NK-92 (cell line): ENCODE data around the gene MAT1A.
"Not testable (repeated sequence)": the region's sequence is repeated elsewhere in the genome, so short reads cannot be mapped to it uniquely, and the experiment has no call there.

Experiments
- DNase-seq: peaks from one replicate; lab custom pipeline; 2025; ENCODE audit not compliant: unreplicated experiment; lab: John Stamatoyannopoulos, UW

Gene MAT1A

DNA sequence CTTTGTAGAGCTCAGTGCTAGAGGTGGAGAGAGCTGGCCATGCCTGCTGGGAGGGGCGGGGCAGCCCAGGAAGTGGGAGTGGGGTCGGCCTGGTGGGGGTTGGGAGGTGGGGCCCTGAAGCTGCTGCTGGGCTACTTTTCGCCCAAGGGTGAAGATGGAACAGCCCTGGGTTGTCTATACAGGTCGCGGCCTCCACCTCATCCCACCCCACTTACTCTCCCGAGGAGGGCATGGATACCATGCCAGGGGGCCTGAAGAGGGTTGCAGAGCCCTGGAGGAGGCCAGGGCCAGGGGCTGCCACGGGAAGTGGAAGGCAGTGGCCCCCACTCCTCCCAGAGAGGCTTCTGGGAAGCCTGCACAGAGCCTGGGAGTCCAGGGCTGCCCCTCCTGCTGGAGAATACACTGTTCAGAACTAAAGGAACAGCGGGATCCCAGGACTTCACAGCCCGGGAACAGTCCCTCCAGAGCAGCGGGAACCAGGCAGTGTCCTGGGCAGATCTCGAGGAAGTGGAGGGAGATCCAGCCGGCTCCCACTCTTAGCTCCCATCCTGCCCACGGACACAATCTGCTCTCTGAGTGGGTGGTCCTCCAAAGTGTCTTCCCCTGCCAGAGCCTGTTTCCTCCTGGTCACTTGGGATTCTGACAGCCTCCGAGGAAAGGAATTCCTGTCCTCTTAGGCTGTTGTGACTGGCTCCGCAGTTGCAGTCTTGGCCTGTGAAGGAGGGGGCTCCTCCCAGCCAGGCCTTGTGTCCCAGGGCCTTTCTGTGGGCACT is 23.5 kb downstream of the MAT1A start:
- no peak for DNase-seq

DNA sequence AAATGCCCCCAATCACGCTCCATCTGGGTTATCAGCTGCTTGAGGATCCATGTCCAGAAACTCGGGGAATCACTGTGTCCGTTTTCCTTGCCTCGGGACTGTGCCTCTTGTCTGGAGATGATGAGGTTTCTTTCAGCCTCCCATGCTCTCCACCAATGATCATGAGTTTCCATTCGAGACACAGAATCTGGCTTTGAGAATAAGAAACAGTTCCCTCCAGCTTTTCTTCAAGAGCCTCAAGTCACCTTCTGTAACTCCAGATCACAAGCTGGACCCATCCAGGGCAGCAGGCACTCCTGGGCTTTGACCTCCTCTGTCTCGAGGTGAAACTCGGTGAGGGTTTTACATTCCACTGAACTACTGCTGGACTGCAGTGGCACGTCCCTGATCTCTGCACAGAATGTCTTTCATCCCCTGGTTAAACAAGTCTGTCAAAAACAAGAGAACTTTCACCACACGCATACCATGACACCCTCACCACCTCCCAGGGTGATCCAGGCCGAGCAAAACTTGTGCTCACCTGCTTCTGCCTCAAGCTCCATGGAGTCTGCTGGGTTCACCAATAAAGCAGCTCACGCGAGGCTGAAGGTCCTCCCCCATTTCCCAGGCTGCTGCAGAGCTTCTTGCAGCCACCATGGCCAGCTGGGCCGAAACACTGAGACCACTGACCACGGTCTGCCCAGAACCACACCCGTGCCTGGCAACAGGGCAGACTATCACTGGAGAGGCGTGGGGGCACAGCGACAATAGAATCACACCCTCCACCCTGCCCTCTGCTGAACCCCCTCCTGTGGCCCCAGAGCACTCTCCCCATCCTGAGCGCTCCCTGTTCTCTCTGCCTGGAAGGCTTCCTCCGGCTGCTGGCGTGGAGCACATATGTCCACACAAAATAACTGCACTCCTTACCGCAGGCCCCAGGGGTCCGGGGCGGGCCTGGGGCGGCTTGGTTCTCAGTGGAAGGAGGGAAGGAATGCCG is 25.1 kb downstream of the MAT1A start:
- DNase-seq, result no peak

DNA sequence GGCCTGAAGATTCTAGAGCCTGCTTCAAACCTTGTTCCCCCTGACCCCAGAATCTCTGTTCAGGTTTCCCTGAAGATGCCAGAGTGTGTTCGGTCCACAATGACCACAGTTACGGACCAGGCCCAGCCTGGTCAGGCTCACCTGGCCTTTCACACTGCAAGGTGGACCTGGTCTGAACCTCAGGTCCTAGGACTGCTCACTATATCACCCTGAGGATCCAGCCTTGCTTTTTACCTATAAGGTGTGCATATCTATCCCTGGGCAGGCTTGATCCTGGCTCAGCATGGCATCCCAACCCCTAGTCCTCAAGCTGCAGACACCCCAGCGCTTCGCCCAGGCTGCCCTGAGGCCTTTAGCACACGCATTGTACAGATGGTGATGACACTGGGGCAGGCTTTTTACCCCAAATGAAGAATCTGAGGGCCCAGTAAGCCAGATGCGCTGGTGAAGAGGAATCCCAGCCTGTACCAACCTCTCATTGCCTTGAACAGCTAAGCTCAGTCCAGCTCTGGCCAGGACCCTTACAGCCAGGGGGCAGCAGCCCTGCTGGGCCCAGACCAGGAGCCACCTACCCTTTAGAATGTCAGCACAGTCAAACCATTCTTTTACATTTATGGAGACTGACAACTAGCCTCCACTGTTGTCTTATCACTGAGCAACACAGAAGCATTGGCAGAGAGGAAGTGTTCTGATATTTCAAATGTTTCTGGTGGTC is 28.0 kb downstream of the MAT1A start:
- no peak for DNase-seq

DNA sequence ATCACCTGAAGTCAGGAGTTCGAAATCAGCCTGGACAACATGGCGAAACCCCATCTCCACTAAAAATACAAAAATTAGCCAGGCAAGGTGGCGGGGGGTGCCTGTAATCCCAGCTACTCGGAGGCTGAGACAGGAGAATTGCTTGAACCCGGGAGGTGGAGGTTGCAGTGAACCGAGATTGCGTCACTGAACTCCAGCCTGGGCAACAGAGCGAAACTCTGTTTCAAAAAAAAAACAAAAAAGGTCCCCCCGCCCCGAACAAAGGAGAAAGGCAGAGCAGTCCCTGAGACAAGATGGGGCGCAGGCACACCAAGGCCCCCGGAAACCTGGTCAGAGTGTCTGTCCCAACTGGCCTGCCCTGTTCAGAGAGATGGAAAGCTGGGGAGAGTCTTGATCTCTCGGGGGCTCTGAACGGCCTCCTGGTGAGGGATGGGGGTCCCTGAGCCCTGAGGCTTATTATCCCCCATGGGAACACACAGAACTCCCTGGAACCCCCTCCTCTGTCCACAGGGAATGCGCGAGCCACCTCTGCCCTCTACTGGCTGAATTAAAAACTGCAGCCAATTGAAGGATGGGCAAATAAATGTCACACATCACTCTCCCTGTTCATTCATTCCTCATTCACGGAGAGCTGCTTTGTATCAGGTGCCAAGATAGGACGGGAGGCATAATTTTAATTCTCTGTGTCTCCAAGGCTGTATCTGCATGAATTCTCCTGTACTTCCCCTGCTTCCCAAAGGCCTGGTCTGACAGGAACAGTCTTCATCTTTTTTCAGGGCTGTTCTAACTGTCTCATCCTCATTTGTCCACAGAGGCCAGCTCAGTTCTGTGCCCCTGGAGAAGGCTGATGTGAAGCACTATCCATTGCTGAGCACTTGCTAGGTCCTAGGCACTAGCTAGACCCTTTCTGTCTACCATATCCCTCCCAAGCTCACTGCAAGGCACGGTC is 28.9 kb downstream of the MAT1A start:
- DNase-seq, result no peak

DNA sequence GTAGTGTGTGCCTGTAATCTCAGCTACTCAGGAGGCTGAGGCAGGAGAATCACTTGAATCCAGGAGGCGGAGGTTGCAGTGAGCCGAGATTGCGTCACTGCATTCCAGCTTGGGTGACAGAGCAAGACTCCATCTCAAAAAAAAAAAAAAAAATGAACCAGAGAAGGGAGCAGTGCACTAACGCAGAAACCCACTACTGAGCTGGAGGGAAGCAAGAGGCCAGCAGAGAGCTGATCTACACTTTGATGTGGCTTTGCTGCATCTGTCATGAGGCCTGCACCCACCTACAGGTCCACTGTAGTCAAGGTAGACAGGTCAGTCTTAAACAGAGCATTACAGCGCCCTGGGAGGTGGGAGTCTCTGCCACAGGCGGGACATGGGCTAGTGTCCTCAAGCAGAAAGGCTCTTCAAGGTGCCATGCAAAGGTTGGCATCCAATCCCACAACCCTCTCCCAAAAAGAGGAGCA is 30.0 kb downstream of the MAT1A start:
- DNase-seq, result no peak

DNA sequence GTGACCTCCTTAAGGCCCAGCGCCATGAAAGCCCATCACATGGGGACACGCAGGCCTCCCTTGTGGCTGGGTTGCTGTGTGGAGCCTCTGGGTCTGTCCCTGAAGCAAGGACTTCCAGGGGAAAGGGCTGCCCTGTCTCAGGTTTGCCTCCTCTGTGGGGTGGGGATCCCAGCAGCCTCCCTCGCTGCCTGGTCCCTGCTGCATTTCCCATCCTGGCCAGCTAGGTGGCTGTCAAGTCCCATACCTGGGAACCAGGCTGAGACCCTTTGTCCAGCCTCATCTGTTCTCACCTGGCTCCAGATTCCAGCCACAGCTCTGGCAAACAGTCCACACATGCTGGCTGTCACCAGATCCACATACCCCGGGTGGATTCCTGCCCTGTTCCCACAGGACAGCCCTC is 32.7 kb downstream of the MAT1A start:
- not testable (repeated sequence) for DNase-seq

DNA sequence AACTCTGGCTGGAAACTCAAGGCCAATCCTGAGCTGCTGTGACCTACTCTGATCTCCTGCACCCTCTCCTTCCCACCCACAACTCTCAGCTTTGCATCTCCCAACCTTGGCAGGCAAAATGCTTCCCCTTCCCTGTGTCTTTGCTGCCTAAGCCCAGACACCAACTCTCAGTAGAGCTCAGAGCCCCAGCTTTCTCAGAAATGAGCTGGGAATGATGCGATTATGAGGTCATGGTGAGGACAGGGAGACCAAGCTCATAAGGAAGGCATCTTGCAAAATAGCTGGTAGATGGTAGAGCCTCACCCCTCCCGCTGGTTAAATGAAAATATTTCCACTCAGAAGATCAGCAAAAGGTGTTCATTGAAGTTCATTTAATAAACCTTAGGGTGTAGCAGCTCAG is 34.7 kb downstream of the MAT1A start:
- not testable (repeated sequence) for DNase-seq

DNA sequence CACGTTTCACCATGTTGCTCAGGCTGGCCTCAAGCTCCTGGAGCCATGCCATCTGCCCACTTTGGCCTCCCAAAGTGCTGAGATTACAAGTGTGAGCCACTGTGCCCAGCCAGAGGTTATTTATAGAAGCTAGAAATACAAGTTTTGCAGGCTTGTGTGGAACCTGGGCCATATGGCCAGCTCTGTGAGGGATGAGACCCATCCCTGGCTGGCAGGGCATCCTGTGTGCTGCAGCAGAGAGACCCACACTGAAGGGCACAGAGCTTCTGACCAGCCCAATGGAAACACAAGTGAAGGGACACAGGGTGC is 35.5 kb downstream of the MAT1A start:
- not testable (repeated sequence) for DNase-seq

DNA sequence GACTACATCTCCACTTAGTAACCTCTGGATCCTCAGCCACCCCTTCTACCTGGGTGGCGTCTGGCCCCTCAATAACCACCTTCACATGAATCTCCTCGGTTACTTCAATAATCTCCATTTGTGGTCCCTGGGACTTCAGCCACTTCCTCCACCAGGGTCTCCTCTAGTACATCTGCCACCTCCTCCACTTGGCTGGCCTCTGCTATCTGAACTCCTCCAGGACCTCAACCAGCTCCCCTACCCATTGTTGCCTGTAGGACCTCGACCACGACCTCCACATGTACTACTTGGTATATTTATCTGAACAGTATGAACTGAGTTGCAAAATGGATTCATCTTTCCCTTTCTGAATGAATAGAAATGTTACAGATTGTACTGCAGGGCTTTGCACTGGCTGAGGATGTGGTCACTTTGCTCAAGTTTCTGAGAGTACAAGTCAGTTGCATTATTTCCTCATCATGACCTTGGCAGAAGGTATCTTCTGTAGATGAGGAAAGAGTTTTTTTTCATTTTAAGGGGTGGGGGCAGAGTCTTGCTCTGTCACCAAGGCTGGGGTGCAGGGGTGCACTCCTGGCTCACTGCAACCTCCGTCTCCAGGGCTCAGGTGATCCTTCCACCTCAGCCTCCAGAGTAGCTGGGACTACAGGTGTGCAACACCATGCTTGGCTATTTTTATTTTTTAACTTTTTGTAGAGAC is 36.0 kb downstream of the MAT1A start:
- no peak for DNase-seq

DNA sequence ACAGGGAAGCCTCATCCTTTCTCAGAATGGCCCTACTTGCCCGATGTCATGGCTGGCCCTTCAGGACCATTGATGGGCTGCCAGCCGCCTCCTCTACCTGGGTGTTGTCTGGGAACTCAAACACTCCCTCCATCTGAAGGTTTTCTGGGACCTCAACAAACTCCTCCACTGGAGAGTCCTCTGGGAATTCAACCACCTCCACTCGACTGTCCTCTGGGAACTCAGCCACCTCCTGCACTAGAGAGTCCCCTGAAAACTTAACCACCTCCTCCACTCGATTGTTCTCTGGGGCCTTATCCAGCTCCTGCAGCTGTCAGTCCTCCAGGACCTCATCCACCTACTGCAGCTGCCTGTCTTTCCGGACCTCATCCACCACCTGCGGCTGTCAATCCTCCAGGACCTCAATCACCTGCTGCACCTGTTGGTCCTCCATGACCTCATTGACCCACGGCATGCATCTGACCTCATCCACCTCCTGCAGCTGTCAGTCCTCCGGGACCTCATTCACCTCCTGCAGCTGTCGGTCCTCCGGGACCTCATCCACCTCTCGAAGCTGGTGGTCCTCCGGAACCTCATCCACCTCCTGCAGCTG is 37.1 kb downstream of the MAT1A start:
- DNase-seq, result no peak

DNA sequence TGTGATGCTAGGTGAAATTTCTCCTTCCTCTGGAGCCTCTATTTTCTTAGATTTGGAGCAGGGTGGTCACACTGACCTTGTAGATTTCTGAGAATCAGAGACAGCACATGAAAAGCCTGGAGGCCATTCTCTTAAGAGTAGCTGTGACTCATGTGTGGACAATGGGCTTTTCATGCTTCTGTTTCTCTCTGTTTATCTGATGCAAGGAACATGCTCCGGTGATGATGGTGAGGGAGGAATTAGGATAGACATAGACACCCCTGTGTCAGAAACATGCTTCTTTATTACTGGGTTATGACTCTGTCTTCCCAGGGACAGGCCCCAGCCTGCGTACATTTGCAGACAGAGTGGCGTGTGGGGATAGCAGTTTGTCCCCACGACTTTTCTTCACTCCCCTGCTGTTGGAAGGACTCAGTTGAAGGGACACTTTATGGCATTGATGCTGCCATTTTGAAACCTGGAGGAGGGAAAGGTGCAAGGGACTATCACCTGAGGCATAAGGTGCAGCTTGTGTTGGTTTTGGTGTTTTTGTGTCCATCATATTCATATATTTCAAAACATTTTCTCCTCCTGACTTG is 37.7 kb downstream of the MAT1A start:
- not testable (repeated sequence) for DNase-seq

DNA sequence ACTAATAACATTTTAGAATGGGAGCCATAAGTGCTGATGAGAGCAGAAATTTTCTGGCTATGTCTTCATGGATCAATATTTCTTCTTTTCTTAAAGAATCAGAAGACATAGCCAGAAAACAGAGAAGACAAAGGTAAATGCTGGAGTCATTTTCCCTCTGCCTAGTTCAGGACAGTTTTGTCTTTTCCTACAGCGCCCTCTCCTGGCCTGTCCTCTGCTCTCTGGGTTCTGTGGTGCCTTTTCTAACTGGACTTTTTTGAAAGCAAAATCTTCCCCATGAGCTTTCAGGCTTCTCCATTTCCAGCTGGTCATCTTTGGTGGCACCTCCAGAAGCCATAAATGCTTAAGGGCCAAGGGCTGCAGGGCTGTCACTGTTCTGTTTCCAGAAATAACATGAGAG is 39.1 kb downstream of the MAT1A start:
- DNase-seq, result not testable (repeated sequence)

DNA sequence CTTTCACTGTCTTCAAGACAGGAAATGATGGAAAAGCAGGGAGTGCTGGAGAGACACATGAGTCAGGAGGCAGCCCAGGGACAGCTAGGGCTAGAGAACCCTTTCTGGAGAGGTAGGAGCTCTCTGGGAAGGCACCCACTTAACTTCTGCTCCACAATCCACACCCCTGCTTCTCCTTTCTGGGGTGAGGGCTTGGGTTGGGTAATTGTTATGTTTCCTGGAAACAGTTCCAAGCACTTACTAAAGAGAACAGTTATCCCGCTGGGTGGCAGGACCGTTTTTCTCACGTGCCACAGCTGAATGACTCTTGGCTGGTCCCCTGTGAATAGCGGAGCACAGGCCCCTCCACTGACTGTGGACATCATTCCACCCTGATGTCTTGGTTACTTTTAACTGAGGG is 39.6 kb downstream of the MAT1A start:
- DNase-seq, result not testable (repeated sequence)

DNA sequence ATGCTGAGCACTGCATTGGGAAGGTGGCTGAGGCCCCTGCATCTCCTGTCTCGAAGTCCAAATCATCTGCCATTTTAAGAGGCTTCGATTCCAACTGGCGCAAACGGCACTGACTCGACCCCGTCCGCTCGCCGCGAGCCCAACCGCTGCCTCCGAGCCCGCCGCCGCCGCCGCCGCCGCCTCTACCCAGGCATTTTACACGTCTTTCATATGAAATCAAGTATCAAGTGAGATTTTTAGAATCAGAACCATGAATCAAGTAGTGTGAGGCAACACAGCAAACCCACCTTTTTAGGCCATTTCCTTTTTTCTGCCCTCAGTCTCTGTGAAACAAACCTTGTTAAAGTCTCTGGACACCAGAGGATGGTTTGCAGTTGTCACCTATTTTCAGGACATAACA is 41.8 kb downstream of the MAT1A start:
- DNase-seq, result not testable (repeated sequence)

DNA sequence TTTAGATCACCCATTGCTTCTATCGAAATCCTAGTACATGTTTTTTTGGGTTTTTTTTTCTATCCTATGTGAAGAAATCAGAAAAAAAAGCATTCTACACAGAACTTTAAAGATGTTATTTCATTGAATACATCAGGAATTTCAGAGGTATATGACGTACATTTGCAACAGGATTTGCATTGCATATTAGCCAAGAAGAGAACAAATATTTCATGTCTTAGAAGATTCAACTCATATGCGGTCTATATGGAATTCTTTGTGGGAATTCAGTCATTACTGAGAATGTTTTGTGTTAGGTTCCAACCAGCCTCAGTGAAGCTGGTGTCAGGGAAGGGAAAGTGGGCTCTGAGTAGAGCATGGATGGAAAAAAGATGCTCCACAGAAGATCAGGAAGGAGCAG is 45.1 kb downstream of the MAT1A start:
- not testable (repeated sequence) for DNase-seq

DNA sequence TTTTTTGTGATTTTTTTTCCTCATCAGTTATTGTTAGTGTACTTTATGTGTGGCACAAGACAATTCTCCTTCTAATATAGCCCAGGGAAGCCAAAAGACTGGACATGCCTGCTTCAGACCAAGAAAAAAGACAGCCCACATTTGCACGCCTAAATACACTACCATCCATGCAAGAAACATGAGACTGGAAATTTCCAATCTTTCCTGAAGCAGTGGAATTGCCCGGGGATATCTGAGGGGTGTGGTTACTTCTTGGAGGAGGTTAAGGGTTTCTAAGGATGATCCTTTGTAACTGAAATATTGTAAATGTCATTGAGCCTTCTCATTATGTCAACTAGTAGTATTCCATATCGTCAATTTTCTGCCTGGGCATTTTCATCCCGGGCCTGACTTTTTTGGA is 47.1 kb downstream of the MAT1A start:
- not testable (repeated sequence) for DNase-seq

DNA sequence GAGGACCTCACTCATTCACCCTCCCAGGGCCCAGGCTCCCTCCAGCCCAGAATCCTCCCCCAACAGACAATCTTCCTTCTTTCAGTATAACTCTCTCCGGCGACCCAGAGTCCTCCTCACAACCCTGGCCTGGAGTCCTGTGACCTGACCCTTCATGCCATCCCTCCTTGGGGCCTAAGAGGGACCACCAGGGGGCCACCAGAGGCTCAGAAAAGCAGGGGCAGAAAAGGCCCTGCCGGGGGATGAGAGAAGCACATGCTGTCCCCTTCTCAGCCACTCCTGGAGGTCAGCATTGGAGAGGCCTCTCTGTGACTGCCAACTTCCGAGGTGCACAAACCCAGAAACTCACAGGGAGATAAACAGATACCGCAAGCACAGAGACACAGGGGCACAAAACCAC is 53.0 kb downstream of the MAT1A start:
- not testable (repeated sequence) for DNase-seq

DNA sequence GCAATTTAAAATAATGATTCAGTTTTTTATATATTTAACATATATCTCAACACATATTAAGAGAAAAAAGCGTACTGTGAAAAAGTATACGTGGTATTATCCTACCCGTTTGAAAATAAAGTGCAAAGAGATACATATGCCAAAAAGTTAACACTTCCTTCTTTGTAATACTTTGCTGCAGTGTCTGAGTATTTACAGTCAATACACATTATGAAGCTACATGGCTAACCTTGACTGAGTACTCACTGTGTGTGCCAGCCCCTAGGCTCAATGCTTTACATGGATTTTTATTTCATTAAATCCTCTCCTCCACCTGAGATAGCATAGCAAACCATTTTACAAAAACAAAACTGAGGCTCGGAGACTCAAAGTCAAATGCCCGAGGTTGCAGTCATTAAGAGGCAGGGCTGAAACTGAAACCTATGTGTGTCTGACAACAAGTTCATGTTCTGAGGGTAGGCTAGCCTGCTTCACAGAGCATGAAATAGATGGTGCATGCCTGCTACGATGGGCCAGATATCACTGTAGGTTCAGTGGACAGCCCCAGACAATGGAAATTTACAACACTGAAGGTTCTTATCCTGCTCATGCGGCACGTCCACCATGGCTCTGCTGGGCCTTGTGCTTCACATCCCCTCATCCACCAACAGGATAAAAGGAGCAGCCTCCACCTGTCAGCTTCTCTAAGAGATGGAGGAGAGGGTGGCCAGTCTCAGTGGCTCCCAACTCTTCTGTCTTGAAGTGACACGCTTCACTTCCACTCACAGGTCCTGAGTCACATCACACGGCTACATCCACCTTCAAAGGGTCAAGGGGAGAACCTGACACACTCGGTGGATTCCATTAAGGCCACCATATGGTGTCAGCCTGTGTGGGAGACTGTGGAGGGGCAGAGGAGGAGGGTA is 54.9 kb downstream of the MAT1A start:
- DNase-seq, result not testable (repeated sequence)
